PC-9 (cell line): Measurements from ENCODE around the gene USP36. TPM values are rescaled to one million over a fixed set of nuclear protein-coding genes. Genes with fewer than 3 reads are reported as not detected.

Experiments
- BruUV-seq: library from RNA; stranded (reverse); fragments of 400-500 nt; replicated peaks from 2 replicates; lab custom pipeline; 2021; lab: Mats Ljungman, UMichigan
- CTCF ChIA-PET: fragments of 300-600 bp; sonication (Branson Sonifier 250); formaldehyde crosslinking; loops from one replicate; lab custom pipeline; 2022; ENCODE audit warnings: antibody characterized with exemption; lab: Charles Lee
- POLR2A ChIA-PET: fragments of 300-600 bp; sonication (Branson Sonifier 250); formaldehyde crosslinking; loops from one replicate; lab custom pipeline; 2022; ENCODE audit warnings: antibody characterized with exemption; ENCODE audit not compliant: unreplicated experiment; lab: Charles Lee
- DNase-seq, 2 experiments: peaks; one replicate each; pipeline versions ENCODE4 v3.0.0 to v3.0.0-alpha.2; 2015 to 2022; ENCODE audit warnings: mixed read lengths in 1 of 2
- H2AFZ ChIP-seq: fragments of 200-600 bp; sonication (generic); 2 replicates; pipeline ENCODE4 v1.8.1; 2017; ENCODE audit warnings: antibody characterized with exemption
- H3F3A ChIP-seq: fragments of 200-600 bp; sonication (generic); 2 replicates; pipeline ENCODE4 v1.8.1; 2017; ENCODE audit warnings: antibody characterized with exemption, mild to moderate bottlenecking, low read depth; ENCODE audit not compliant: insufficient read depth
- H3K27ac ChIP-seq: fragments of 200-600 bp; sonication (generic); 2 replicates; pipeline ENCODE4 v1.6.1; 2016; ENCODE audit warnings: mixed run types
- H3K27me3 ChIP-seq: fragments of 200-600 bp; sonication (generic); 2 replicates; pipeline ENCODE4 v1.6.1; 2016; ENCODE audit warnings: low read depth, mixed run types; ENCODE audit not compliant: insufficient read depth
- H3K36me3 ChIP-seq: fragments of 200-600 bp; sonication (generic); 2 replicates; pipeline ENCODE4 v1.6.1; 2016; ENCODE audit warnings: low read depth, mixed run types
- H3K4me1 ChIP-seq: fragments of 200-600 bp; sonication (generic); replicated peaks from 2 replicates; pipeline ENCODE4 v1.6.1; 2016; ENCODE audit warnings: mixed run types; ENCODE audit not compliant: insufficient read depth
- H3K4me2 ChIP-seq: fragments of 200-600 bp; sonication (generic); 2 replicates; pipeline ENCODE4 v1.6.1; 2017; ENCODE audit warnings: mixed run types
- H3K4me3 ChIP-seq: fragments of 200-600 bp; sonication (generic); 2 replicates; pipeline ENCODE4 v1.6.1; 2016; ENCODE audit warnings: mixed run types
- H3K79me2 ChIP-seq: fragments of 200-600 bp; sonication (generic); 2 replicates; pipeline ENCODE4 v1.6.1; 2017; ENCODE audit warnings: low read depth, mixed run types
- H3K9me2 ChIP-seq: fragments of 200-600 bp; sonication (generic); 2 replicates; pipeline ENCODE4 v1.8.1; 2017; ENCODE audit warnings: mild to moderate bottlenecking; ENCODE audit not compliant: insufficient read depth
- H3K9me3 ChIP-seq: fragments of 200-600 bp; sonication (generic); 2 replicates; pipeline ENCODE4 v1.8.1; 2016; ENCODE audit warnings: low read depth; ENCODE audit not compliant: insufficient read depth
- H4K20me1 ChIP-seq: fragments of 200-600 bp; sonication (generic); 2 replicates; pipeline ENCODE4 v1.8.1; 2017; ENCODE audit not compliant: insufficient read depth
- EZH2 ChIP-seq: fragments of 200-600 bp; sonication (generic); IDR thresholded peaks from 2 replicates; pipeline ENCODE4 v1.8.0; 2017; ENCODE audit warnings: antibody characterized with exemption, low read depth
- intact Hi-C: fragments of 100-400 bp; cut with micrococcal nuclease; formaldehyde crosslinking; loops from one replicate; pipeline ENCODE4 v1.10.0; 2022; ENCODE audit not compliant: unreplicated experiment
- total RNA-seq: library from RNA; stranded (reverse); gene quantifications from 2 replicates; pipeline ENCODE4 v1.2.3, GENCODE V29; 2021
- TF ChIP-seq, protein P1 (sequence below): fragments of 200-600 bp; sonication (generic); conservative IDR thresholded peaks from 2 replicates; pipeline ENCODE4 v1.6.1; 2017; ENCODE audit warnings: mixed run types, antibody characterized with exemption, mild to moderate bottlenecking, moderate library complexity

USP36 gene
- total RNA-seq, 1 experiment from 2014 or later: 46.2 TPM

GRCh38 chr17:78746263-78746948, 94.2 kb downstream of the USP36 start:
- intact Hi-C loops: no loop called here
- no peaks in the 10 kb centered on the region for H3K79me2 ChIP-seq
- DNase-seq: no peak

More at GRCh38 chr17:78746263-78746948, 94.2 kb downstream of the USP36 start:
- Histone ChIP-seq H3K36me3 (no peaks in the 10 kb centered on the region), H3K27me3 (no peaks in the 10 kb centered on the region), H3F3A (peaks cover 12% of the 10 kb centered on the region; the same call in 1 of the 2 replicates), H3K4me2 (no peak overlapping the region), H3K4me3 (no peak overlapping the region), H3K9me2 (no peaks in the 10 kb centered on the region), H4K20me1 (no peaks in the 10 kb centered on the region), H3K9me3 (no peaks in the 10 kb centered on the region), H3K4me1 (peaks cover 16% of the 10 kb centered on the region), H3K27ac (no peak overlapping the region), H2AFZ (no peak overlapping the region)
- BruUV-seq: no TSS peak
- ChIA-PET POLR2A (interaction anchor here (0.7 kb wide), 1 partner anchor 11 kb away, joined by 5 read pairs; no protein-coding TSS in a partner anchor), CTCF (interaction anchor here (0.6 to 0.7 kb wide), 2 partner anchors 114 to 138 kb away, joined by 4 to 6 read pairs; no protein-coding TSS in a partner anchor)
- TF ChIP-seq EZH2: no peak
- TF ChIP-seq, protein P1, sequence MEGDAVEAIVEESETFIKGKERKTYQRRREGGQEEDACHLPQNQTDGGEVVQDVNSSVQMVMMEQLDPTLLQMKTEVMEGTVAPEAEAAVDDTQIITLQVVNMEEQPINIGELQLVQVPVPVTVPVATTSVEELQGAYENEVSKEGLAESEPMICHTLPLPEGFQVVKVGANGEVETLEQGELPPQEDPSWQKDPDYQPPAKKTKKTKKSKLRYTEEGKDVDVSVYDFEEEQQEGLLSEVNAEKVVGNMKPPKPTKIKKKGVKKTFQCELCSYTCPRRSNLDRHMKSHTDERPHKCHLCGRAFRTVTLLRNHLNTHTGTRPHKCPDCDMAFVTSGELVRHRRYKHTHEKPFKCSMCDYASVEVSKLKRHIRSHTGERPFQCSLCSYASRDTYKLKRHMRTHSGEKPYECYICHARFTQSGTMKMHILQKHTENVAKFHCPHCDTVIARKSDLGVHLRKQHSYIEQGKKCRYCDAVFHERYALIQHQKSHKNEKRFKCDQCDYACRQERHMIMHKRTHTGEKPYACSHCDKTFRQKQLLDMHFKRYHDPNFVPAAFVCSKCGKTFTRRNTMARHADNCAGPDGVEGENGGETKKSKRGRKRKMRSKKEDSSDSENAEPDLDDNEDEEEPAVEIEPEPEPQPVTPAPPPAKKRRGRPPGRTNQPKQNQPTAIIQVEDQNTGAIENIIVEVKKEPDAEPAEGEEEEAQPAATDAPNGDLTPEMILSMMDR: no peak

Other genes with a start within 250 kb of the USP36 start
- 40.3 and 41.0 TPM in 2 replicates for gene CYTH1, start 58.5 kb downstream of the USP36 start, total RNA-seq
- 3.5 and 3.6 TPM in 2 replicates for gene CEP295NL, start 62.4 kb upstream of the USP36 start, total RNA-seq
- gene TIMP2, start 84.6 kb upstream of the USP36 start, total RNA-seq: 90.5 and 114 TPM in 2 replicates
- gene LGALS3BP, start 139.1 kb upstream of the USP36 start, total RNA-seq: 507 and 685 TPM in 2 replicates
- 116 and 183 TPM in 2 replicates for gene CANT1, start 168.9 kb upstream of the USP36 start, total RNA-seq
- gene C1QTNF1, start 183.4 kb upstream of the USP36 start, total RNA-seq: 3.4 and 3.9 TPM in 2 replicates
- gene ENGASE, start 234.0 kb upstream of the USP36 start, total RNA-seq: 15.7 and 19.5 TPM in 2 replicates